NOMO-1 treated with DMSO at 0.1 percent for 48 hours (cell line): ENCODE data around the gene SUN2.

Experiments
- DNase-seq: peaks from one replicate; lab custom pipeline; 2025; ENCODE audit not compliant: unreplicated experiment; lab: John Stamatoyannopoulos, UW

SUN2 gene

DNA sequence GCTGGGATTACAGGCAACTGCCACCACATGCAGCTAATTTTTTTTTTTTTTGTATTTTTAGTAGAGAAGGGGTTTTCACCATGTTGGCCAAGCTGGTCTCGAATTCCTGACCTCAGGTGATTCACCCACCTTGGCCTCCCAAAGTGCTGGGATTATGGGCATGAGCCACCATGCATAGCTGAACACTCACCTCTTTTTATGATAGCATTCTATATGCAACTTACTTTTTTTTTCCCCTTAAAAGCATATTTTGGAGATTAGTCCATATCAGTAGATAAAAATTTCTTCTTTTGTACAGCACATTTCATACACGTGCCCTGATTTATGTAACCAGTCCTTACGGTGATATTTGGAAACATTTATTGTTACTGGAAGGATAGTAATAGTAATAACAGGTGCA lies 35.4 kb downstream of the SUN2 start:
- DNase-seq = no peak

DNA sequence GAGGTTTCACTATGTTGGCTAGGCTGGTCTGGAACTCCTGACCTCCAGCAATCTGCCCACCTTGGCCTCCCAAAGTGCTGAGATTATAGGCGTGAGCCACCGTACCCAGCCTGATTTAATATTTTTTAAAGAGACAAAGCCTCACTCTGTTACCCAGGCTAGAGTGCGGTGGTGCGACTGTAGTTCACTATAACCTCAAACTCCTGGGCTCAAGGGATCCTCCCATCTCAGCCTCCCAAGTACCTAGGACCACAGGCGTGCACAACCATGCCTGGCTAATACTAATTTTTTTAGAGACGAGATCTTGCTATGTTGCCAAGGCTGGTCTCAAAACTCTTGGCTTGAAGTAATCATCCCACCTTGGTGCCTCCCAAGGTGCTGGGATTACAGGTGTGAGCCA lies 36.6 kb downstream of the SUN2 start:
- no peak for DNase-seq

GRCh38 chr22:38718414-38718813 lies 37.4 kb downstream of the SUN2 start:
- no peak for DNase-seq

GRCh38 chr22:38717244-38717643 lies 38.6 kb downstream of the SUN2 start:
- no peak for DNase-seq

GRCh38 chr22:38716826-38717225 lies 39.0 kb downstream of the SUN2 start:
- no peak for DNase-seq

GRCh38 chr22:38716271-38716670 lies 39.5 kb downstream of the SUN2 start:
- no peak for DNase-seq

GRCh38 chr22:38715852-38716251 lies 39.9 kb downstream of the SUN2 start:
- DNase-seq = no peak

DNA sequence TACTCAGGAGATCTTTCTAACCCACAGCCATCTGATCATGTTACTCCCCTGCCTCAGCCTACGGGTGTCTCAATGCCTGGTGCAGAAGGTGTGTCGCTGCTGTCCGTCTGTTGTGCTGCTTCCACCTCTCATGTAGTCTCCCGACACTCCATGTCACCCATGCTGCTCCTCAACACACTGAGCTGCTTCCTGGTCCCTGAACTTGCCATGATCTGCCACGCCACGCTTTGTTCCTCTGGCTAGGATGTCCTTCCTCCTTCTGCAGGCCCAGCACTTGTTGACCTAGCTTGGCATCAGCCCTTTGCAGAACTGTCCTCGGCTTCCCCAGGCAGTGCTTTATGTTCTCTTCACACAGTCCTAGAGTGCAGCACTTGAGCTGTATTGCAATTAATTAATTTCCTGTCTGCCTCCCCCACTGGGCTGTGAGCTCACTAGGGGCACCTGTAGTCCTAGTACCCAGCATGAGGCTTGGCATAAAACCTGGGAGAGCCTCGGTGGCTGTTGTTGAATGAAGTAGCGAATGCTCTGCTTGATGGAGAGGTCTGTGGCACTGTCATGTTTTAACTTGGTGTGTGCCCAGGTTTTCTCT lies 40.5 kb downstream of the SUN2 start:
- DNase-seq = no peak

DNA sequence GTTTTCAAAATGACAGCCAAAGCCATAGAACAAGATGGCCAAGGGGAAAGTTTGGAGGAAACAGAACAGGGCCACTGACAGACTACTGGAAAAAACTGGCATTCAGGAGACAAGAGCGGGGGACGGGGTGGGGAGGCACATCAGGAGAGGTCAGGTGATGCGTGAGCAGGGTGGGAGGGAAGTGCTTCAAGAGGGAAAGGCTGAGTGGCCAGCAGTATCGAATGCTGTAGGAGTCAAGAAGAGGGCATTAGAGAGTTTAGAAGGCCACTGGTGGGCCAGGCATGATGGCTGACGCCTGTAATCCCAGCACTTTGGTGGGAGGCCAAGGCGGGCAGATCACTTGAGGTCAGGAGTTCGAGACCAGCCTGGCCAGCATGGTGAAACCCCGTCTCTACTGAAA lies 41.9 kb downstream of the SUN2 start:
- DNase-seq = no peak

DNA sequence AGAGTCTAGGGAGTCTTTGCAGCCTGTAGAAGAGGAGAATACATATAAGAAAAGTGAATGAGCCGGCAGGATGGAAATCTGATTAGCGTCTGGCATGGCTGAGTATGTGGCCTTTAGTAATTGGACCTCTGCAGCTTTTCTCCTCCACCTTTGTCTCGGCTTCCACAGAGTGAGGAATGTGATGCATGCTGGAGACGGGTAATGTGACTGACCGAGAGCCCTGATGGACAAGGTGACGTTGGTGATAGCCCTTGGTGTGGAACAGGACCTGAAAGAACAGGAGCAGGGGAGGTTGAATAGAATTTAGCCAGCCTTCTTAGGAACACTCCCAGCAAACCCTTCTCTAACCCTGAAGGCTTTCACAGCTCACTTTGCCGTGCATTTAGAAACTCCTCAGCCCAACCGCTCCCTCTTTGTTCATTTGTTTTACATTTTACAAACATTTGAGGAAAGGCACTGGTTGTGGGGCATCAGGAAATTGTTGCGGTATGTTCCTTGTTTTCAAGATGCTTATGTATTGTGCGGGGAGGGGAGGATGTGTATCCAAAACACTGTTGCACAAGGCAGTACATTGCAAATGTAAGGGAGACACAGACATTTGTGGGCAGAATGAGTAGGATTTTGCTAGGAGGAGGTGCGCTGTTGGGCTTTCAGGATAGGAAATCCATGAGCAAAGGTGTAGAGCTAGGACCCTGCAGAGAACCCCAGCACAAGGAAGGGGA lies 43.2 kb downstream of the SUN2 start:
- no peak for DNase-seq

DNA sequence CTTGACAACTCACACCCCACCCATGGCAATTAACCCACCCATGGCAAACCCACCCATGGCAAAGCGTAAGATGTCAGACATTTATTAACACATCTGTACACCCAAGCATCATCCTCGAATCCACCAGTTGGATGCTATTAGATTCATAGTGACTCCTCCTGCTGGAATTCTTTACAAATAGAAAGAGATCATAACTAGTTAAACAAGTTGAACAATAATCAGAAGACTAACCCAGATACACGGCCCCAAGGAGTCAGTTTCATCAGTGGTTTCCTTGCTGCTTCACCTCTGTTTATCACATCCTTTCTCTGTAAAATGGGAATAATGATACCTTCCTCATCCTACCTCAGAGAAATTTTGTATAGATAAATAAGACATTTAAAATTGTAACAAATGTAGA lies 44.9 kb downstream of the SUN2 start:
- DNase-seq = no peak

GRCh38 chr22:38710351-38710750 lies 45.4 kb downstream of the SUN2 start:
- DNase-seq = no peak

DNA sequence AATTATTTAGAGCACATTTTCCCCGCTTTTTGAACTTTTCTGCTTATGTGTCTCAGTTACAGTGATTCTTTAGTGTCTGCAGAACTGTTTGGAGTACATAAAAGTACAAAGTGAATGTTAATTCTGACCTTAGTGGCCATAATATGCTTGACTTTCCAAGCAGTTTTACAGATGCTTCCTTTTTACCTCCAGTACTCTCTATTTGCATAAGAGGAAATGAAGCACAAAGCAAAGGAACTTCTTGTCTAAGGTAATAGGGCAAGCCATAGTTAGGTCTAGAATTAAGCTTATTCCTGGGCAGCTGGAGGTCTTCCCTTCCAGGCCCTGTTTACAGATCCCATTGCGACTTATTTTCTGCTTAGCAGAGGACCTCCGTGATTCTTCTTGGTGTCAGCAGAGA lies 46.5 kb downstream of the SUN2 start:
- DNase-seq = no peak

GRCh38 chr22:38707984-38708383 lies 47.8 kb downstream of the SUN2 start:
- DNase-seq = no peak

- DNase-seq = no peak
Observed at GRCh38 chr22:38707346-38707745, 48.5 kb downstream of the SUN2 start.

- DNase-seq = no peak
Observed at GRCh38 chr22:38706901-38707195, 49.0 kb downstream of the SUN2 start.

DNA sequence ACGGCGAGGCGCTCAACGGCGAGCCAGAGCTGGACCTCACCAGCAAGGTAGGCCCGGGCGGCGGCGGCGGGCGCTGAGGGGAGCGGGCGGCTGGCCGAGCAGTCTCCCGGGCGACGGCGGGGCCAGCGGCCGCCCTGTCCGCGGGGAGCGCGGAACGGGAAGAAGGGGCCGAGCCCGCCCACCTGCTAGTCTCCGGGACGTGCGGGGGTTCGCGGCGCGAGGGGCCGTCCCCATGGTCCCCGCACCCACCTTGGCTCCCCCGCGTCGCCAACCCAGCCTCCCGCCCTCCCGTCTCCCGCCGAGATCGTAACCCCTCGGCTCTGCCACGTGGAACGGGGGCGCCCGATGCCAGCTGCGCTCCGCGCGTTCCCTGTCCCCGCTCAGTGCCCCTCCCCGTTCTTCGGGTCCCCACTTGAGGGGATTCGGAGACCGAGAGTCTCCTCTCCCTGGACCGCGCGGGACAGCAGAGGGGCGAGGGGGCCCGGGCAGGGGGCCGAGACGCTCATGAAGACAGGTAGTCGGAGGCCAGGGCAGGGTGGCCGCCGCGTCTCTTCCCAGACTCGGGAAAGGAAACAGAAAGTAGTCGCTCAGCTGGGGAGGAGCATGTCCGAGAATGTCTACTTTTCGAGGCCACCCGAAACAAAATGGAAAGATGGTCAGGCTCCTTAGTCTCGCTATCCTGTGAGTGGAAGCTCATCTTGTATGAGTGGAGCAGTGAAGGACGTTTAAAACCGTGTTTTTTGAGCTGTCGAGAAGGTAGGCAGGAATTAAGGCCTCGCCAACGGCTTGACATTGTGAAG lies 49.5 kb downstream of the SUN2 start:
- peak; percentile 25 for DNase-seq

- DNase-seq = peak; percentile 100
Observed at GRCh38 chr22:38705235-38706100, 50.3 kb downstream of the SUN2 start, which contains the start of gene GTPBP1. GTPBP1 (plus strand) TSS chr22:38705944; CDS start chr22:38705956, 12 bp downstream.

DNA sequence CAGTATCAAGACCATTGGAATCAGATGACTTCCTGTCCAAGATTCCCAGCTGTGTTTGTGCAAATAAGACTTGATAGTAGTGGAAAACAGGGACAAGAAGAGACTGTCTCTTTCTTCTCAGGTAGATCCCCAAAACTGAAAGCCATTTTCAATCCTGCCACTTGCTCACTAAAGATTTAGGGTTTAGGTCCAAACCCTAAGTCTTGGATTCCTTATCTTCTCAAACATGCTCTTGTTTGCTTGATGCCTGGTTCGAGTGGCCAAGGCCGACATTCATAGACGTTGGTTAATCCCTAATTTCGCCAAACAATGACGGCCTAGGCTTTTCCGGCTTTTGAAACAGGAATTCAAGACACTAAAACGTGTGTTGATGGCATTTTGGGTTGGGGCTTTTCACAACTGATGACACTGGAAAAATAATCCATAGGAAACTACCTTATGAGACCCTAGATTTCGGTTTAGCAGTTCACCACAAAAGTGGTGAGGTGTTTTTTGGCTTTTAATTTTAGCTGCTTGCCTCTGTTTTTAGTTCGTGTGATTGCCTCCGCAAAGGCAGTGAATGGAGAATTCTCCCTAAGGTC lies 51.1 kb downstream of the SUN2 start:
- no peak for DNase-seq

GRCh38 chr22:38700789-38701628 lies 54.8 kb downstream of the SUN2 start, which contains the start of gene JOSD1:
JOSD1 (minus strand) TSS chr22:38700943; CDS start chr22:38699987, 956 bp downstream.
- DNase-seq = peak; percentile 72
